GM21529 (cell line): ENCODE measurements around the gene NAXD.
"Not testable (repeated sequence)": the region's sequence is repeated elsewhere in the genome, so short reads cannot be mapped to it uniquely, and the experiment has no call there.

Source experiments
- ATAC-seq: cut with Tn5 transposase; IDR thresholded peaks from one replicate; pipeline ENCODE4 v1.9.1; 2021; ENCODE audit not compliant: unreplicated experiment

Gene NAXD

DNA sequence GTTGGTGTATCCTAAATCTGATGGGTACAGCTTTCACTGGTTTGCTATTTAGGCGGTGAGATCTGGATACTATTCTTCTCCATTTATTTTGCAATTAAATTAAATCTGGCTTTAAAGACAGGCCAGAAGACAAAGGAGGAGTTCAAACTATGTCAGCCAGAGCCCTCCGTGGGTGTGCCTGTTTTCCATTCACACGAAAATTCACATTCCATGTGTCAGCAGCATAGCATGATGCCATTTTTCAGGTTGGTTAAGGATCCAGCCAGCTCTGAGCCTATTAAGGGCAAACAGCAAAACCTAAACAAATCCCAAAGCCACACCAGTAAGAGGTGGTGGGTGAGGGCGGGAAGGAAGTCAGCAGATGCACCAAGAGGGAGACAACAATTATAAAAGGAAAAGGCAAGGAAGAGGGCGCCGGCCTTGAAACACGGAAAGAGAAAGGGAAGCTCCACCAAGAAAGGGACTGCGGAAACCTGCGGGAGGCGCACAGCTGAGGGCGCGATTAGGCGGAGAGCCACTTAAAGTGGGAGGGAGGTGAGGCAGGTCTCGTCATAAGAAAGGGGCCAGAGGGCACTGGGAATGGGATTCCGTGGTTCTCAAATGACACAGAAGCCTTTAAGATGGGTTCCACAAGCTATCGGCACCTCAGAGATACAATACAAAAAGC, 47.6 kb downstream of the NAXD start:
- ATAC-seq = no peak

DNA sequence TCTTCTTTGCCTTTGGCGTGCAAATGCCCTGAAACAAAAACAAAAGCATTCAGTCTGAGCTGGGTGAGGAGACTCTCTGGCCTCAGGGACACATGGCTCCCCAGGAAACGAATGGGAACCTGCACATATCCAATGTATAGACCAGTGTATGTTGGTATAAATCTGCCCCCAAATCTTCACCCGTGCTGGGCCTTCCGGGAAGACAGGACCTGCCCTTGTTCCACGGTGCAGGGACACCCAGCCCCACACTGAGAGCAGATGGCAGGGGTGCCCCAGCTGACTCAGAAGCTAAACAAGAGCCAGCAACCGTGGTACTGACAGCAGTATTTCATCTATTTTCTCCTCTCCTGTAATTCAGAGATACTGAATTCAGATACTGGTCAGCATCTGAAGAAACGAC, 48.1 kb downstream of the NAXD start:
- no peak for ATAC-seq

DNA sequence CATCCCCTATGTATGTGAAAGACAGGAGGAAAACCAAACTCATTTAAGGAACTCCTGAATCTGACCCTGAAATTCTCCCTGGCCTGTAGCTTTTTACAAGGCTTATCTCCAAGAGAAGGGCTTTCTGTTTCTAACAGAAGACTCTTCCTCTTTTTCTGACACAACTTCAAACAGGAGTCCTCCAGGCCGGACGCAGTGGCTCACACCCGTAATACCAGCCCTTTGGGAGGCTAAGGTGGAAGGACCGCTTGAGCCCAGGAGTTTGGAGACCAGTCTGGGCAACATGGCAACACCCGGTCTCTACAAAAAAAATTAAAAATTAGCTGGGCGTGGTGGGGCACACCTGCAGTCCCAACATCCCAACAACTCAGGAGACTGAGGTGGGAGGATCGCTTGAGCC, 48.7 kb downstream of the NAXD start:
- no peak for ATAC-seq

DNA sequence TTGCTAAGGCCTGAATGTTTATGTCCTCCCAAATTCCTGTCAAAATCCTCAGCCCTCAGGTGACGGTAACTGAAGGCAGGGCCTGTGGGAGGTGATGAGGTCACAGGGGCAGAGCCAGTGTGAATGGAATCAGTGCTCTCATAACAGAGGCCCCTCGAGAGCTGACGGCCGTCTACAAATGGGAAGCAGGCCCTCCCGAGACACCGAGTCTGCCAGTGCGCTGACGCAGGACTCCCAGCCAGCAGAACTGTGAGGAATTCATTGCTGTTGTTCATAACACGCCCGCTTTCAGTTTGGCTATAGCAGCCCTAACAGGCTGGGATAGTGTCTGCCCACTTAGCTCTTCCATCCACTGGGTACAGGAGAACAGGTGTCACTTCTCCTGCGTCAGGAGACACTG, 49.3 kb downstream of the NAXD start:
- no peak for ATAC-seq

DNA sequence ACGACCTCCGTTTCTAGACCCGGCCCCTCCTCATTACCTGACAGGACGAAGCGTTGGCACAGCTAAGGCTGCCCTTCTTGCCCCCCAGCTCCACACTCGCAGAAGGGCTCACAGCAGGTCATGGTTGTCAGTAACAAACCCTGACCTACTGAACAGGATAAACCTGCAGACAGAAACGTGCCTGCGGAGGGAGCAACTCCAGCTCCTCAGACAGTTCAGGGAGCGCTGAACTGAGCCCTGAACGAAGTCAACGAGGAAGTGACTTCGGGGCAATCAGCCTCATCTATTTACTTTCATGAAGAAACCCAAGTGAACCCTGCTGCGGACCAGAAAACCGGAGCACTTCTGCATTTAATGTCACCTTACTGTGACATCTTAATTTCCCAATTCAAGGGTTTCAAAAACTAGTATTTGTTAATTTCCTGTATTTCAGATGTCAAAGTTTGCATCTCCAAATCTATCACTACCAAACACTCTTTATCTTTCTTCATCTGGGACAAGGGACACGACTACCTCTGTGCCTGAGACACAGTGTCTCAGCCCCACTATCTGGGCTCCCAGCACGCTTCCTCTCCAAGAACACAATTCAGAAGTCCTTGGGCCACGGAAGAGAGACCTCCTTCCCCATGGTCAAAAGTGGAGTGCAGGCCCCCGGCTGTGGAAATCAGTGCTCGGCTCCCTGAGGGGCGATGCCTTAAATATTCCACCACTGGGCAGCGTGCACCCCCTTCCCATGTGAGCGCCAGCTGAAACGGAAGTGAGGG, 50.3 kb downstream of the NAXD start:
- no peak for ATAC-seq

DNA sequence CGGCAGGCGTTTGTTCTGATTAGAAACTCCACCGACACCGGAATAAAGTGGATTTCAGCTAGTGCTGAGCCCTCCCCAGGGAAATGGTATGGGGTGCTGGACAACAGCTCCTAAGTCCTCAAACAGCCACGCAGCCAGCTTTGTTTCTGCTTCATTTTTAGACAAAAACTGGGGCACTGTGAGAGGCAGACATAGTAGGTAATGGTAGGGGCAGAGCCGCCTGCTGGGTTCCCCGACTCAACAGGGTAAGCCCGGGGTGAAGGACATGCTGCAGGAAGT, 50.8 kb downstream of the NAXD start:
- ATAC-seq = no peak

DNA sequence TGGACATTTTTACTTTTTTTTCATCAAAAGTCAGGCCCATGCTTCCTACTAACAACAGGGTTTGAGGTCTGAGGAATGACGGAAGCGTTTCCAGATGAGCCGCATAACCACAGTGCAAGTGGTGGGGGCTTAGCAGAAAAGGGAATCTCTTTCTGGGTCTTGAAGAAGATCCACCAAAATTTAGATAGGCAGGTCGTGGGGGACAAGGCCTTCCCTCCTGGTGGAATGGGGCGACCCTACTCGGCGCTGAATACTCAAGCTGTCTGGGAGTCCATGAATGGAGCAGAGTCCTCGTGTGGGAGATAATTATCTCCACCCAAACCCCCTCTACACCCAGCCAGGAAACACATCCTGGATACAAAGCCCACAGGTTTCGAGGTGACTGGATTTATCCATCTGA, 53.7 kb downstream of the NAXD start:
- no peak for ATAC-seq

DNA sequence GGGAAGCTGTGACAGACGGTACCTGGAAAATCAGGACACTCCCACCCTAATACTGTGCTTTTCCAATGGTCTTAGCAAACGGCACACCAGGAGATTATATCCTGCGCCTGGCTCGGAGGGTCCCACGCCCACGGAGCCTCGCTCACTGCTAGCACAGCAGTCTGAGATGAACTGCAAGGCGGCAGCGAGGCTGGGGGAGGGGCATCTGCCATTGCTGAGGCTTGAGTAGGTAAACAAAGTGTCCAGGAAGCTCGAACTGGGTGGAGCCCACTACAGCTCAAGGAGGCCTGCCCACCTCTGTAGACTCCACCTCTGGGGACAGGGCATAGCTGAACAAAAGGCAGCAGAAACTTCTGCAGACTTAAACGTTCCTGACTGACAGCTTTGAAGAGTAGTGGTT, 54.5 kb downstream of the NAXD start:
- not testable (repeated sequence) for ATAC-seq

DNA sequence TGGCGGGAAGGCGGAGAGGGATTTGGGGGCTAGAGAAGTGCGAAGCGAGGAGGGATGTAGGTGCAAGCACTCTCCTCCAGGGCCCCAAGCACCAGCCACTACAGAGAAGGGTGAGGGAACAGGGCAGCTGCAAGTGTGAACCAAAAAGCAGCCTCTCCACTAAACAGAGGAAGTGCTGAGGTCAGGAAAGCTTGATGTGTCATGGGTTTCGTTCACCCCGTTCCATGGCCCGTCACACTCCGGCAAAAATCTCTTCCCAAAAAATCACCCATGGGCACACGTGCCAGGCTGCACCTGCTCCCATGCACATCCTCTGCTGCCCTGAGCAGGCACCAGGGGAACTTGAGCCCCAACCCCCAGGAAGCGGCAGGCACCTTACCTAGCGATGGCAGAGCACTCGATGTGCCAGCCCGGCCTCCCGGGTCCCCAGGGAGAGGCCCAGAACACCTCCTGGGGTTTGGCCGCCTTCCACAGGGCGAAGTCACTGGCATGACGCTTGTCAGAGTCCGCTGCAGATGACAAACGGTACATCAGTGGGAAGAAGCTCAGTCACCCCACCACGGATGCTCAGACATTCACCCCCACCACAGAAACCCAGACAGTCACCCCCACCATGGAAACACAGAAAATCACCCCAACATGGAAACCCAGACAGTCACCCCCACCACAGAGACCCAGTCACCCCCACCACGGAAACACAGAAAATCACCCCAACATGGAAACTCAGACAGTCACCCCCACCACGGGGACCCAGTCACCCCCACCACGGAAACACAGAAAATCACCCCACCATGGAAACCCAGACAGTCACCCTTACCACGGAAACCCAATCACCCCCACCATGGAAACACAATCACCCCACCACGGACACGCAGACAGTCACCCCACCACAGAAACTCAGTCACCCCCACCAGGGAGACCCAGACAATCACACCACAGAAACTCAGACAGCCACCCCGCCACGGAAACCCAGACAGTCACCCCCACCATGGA, 61.5 kb downstream of the NAXD start:
- ATAC-seq = peak; percentile 73

DNA sequence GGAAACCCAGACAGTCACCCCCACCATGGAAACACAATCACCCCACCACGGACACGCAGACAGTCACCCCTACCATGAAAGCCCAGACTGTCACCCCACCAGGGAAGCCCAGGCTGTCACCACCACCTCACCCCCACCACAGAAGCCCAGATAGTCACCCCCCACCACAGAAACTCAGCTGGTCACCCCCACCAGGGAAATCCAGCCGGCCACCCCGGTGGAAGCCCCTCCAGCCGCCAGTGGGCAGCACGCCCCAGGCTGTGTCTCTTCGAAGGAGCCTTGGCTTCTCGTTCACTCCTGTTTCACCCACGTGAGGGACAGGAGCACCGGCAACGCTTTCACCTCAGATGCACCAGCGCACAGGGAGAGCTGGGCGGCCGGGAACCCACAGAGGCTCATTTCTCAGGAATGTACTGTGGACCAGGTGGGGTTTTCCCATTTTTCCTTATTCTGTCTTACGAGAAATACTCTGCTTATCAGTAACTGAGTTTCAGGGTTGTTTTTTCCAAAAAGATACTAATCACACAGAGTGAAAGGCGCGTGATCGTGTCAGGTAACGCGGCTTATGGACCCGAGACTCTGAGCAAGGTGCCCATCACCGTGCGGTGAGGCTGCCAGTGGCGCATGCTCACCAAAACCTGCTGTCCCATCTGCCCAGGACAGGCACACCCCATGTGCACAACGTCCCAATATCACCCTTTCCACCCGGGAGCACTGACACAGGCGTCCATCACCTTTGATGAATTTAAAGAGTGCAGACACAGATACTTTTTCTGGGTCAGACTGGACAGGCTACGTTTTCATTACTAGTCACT, 62.6 kb downstream of the NAXD start:
- ATAC-seq = no peak

DNA sequence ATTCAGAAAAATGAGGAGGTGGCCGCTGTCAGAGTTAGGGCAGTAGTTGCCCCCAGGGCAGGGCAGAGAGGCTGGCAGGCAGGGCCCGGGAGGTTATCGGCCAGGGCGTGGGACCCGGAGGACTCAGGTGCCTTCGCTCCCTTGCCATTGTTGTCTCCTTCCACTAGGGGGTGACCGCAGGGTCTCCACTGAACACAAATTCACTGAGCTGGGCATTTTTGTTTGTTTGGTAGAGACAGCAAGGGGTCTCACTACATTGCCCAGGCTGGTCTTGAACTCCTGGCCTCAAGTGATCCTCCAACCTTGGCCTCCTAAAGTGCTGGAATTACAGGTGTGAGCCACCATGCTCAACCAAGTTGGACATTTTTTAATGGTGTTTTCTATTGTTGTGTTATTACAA, 65.5 kb downstream of the NAXD start:
- no peak for ATAC-seq

DNA sequence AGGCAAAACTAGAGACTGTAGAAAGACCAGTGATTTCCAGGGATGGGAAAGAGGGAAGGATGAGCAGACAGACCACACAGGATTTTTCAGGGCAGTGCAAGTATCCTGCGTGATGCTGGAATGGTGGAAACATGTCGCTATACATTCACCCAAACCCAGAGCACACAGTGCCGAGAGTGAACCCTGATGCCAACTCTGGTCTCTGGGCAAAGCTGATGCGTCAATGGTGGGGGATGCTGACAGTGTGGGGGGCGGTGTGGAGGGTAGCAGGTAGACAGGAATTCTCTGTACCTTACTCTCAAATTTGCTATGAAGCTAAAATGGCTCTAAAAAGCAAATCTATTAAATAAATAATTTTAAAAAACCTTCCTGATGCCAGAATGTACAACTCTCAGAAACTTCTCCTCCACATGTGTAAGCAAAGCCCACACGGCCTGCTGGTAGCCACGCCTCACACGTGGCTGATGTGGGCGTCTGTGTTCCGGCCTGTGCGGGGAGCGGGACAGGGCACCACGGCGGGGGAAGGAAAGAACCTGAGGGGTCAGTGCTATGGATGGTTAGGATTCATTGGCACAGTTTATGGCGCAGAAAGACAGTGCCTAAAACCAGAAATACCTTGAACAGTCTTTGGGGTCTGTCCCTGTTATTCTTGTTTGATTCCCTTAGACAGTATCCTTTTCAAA, 66.7 kb downstream of the NAXD start:
- ATAC-seq = no peak

DNA sequence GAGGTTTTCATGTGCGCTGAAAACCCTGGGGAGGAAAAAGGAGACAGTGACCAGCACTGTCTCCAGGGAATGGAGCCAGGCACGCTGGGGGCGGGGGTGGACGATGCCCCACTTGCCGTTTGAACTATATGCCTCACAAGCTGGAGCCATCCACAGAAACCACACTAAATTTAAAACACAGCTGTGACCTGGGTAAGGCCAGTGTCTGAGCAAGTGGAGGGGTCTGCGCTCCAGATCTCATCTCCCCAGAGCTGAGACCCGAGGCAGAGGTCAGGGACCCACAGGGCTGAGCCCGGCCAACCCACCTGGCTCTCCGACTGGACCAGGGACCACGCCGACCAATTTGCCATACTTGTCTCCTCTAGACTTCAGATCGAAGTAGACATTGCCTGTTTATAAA, 67.4 kb downstream of the NAXD start:
- no peak for ATAC-seq

DNA sequence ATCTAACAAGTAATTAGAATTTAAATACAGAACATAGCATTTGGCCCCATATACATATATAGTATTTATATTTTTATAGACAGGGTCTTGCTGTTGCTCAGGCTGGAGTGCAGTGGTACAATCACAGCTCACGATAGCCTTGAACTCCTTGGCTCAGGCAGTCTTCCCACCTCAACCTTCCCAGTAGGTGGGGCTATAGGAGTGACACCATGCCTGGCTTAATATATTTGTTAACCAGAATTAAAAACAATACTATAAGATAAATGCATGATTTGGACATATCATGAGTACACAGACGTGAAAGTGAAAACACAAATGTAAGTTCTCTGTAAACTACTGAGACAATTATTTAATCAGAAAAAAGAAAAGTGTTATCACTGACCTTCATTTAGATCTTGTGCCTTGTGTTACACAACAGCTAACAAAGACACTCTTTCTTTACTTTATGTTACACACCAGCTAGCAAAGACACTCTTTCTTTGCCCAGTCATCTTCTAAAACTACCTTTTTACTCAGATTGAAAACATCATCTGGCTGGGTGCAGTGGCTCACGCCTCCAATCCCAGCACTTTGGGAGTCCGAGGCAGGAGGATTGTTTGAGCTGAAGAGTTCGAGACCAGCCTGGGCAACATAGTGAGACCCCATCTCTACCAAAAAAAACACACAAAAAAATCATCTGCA, 68.0 kb downstream of the NAXD start:
- ATAC-seq = no peak

DNA sequence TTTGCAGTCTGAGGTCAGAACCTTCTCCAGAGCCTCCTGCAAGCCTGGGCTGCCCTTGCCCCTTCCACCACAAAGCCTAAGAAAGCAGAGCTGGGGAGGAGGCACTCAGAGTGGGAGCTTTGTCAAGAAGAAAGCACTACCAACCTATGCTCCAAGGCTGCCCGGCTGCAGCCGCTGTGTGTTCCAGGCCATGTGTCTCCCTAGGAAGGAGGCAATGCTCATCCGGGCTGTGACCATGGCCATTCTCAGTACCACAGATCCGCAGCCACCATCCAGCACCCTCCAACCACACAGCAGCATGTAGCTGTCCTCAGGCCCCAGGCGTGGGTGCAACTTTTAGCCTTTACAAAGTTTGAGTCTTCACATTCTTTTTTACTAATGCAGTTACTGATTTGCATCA, 68.6 kb downstream of the NAXD start:
- ATAC-seq = no peak

DNA sequence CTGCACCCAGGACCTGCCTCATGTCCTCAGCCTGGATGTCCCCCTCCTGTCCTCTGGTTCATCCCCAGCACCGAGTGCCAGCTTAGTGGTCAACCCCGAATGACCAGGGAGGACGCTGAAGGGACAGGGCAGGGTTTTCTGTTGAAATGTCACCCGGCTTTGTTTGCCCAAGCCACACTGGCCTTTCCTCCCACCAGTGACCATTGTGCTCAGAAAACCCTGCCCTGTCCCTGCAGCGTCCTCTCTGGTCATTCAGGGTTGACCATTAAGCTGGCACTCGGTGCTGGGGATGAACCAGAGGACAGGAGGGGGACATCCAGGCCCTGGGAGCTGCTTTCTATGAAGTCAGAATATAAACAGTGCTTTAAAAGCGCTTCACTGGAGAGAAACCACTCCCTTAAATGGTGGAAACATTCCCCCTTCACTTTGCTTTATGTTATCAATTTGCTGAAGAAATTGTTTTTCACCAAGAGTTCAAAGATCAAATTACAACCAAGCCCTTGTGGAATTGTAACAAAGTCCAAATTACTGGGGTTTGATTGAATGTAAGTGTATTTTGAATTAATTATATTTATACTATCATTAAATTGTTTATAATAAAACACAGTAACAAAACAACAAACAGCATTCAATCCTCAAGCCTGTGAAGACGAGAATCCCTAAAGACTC, 69.2 kb downstream of the NAXD start:
- ATAC-seq = no peak

DNA sequence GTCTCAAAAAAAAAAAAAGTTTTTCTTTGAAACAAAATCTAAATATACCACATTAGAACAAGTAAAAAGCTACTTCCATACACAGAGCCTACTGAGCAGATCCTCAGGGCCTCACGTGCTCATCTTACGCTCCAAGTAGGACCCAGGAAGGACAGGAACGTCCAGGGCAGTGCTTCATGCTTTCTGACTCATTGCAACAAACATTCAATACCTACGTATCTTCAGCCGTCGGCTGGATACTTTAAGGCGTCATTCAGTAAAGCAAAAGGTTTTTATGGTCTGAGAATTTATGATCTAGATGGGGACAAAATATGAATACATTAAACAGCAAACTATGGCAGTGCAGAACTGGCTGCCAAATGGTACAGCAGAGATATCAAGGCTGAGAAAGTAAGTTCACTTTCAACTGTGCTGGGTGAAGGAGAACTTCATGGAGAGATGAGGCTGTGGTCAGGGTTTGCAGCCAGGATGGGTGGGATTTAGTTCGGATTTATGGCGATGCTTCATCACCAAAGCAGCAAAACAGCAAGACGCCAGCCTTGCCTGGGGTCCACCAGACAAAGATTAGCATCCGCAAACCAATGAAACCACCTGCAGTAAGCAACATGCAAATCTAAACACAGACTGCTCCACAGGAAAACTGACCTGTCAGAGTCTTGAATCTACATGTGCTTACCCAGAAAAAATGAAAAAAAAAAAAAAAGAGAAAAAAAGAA, 70.1 kb downstream of the NAXD start:
- no peak for ATAC-seq

DNA sequence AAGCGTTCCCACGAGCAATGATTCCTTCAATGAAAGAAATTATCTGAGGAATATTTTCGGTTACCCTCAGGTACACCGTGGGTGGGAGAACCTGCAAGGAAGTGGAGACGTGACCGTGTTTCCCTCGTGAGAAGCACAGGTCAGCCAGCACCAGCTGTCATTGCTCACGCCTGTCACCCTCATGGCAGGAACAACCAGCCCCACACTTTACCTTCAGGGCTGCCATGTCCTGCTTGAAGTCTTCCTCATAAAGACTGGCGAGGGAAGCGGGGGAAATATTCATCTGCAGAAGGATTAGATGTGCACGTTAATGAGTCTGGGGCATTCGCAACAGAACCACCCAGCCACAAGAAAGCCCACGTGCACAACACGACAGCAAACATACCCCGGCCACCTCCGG, 72.4 kb downstream of the NAXD start:
- ATAC-seq = no peak

DNA sequence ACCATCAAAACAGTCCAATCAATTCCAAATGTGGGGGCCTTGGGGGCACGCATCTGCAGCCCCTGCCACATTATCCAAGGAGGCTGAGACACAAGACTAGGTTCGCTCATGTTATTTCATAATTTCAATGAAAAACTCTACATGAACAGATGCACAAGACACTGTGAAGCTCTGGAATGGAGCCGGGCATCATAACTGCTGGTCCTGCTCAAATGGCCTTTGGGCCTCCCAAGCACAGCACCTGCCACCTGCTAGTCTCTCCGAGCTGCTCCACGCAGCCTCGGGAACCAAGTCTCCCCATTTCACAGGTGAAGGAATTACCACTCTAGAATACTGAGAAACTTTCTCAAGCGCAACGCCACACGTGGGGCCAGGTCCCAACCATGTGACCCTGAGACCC, 73.7 kb downstream of the NAXD start:
- no peak for ATAC-seq
